HepG2 (cell line): ENCODE measurements around the gene PROCR.

Experiments
- ELF1 ChIP-seq: sonication (generic); formaldehyde crosslinking; IDR thresholded peaks from 2 replicates; pipeline ENCODE4 v1.4.0; 2020; ENCODE audit warnings: missing genetic modification reagents
- ETV6 ChIP-seq: sonication (generic); formaldehyde crosslinking; conservative IDR thresholded peaks from 2 replicates; pipeline ENCODE4 v1.4.0; 2020; ENCODE audit warnings: missing genetic modification reagents
- HNF4G ChIP-seq, 2 experiments: sonication (generic) in 1 of 2; formaldehyde crosslinking in 1 of 2; IDR thresholded peaks; 2 replicates each; pipeline versions ENCODE4 v1.4.0 to v1.6.1; 2011 to 2020; ENCODE audit warnings: borderline replicate concordance in 2 of 2, low read depth in 2 of 2, mild to moderate bottlenecking in 2 of 2, low read length in 1 of 2, missing genetic modification reagents in 1 of 2, moderate library complexity in 1 of 2
- MXI1 ChIP-seq: IDR thresholded peaks from 3 replicates; pipeline ENCODE4 v1.6.1; 2012; ENCODE audit warnings: low read depth, low read length, inconsistent platforms, borderline replicate concordance
- POLR2AphosphoS5 ChIP-seq: IDR thresholded peaks from 2 replicates; pipeline ENCODE4 v1.6.1; 2012; ENCODE audit warnings: low read depth, low read length
- SP1 ChIP-seq, 2 experiments: fragments of 450-650 bp in 1 of 2; sonication (generic) in 1 of 2; formaldehyde crosslinking in 1 of 2; IDR thresholded peaks; 2 replicates each; pipeline versions ENCODE4 v1.4.0 to v1.6.1; 2016 to 2020; ENCODE audit warnings: missing genetic modification reagents in 1 of 2
- ZNF121 ChIP-seq: sonication (generic); formaldehyde crosslinking; IDR thresholded peaks from 2 replicates; pipeline ENCODE4 v1.5.0; 2020; ENCODE audit warnings: mild to moderate bottlenecking, missing genetic modification reagents
- TF ChIP-seq, protein P1 (sequence below): sonication (generic); formaldehyde crosslinking; IDR thresholded peaks from 2 replicates; pipeline ENCODE4 v1.4.0; 2020; ENCODE audit warnings: missing genetic modification reagents
- TF ChIP-seq, protein P2 (sequence below): sonication (generic); formaldehyde crosslinking; IDR thresholded peaks from 2 replicates; pipeline ENCODE4 v1.5.0; 2020; ENCODE audit warnings: mild to moderate bottlenecking, missing genetic modification reagents, moderate library complexity
- TF ChIP-seq, protein P3 (sequence below): sonication (generic); formaldehyde crosslinking; IDR thresholded peaks from 2 replicates; pipeline ENCODE4 v1.4.0; 2020; ENCODE audit warnings: missing genetic modification reagents
- TF ChIP-seq, protein P4 (sequence below): sonication (generic); formaldehyde crosslinking; IDR thresholded peaks from 2 replicates; pipeline ENCODE4 v1.8.0; 2022; ENCODE audit warnings: missing genetic modification reagents, mild to moderate bottlenecking, moderate library complexity, borderline replicate concordance
- TF ChIP-seq, protein P5 (sequence below): sonication (generic); formaldehyde crosslinking; IDR thresholded peaks from 2 replicates; pipeline ENCODE4 v1.4.0; 2020; ENCODE audit warnings: missing genetic modification reagents

DNA sequence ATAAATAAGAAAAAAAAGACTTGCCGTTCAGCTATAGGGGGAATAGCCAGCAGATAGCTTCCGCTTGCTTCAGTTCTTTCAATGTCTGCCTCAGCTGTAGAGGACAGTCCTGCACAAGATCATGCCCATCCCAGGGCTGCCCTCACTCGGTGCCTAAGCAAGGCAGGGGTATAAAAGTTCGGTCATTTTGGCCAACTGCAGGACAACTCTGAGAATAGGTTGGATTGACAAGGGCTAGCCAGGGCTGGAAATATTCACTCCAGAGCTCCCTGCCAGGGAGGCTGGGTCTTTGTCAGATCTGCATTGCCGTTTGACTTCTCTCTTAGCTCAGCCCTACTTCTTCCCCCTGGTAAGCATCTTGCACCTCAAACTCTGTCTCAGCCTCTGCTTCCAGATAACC lies 8.4 kb downstream of the PROCR start:
- TF ChIP-seq, protein P1, sequence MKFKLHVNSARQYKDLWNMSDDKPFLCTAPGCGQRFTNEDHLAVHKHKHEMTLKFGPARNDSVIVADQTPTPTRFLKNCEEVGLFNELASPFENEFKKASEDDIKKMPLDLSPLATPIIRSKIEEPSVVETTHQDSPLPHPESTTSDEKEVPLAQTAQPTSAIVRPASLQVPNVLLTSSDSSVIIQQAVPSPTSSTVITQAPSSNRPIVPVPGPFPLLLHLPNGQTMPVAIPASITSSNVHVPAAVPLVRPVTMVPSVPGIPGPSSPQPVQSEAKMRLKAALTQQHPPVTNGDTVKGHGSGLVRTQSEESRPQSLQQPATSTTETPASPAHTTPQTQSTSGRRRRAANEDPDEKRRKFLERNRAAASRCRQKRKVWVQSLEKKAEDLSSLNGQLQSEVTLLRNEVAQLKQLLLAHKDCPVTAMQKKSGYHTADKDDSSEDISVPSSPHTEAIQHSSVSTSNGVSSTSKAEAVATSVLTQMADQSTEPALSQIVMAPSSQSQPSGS (CRISPR knock-in tag) = no peak
- TF ChIP-seq ETV6 (CRISPR knock-in tag) = no peak
- TF ChIP-seq, protein P2, sequence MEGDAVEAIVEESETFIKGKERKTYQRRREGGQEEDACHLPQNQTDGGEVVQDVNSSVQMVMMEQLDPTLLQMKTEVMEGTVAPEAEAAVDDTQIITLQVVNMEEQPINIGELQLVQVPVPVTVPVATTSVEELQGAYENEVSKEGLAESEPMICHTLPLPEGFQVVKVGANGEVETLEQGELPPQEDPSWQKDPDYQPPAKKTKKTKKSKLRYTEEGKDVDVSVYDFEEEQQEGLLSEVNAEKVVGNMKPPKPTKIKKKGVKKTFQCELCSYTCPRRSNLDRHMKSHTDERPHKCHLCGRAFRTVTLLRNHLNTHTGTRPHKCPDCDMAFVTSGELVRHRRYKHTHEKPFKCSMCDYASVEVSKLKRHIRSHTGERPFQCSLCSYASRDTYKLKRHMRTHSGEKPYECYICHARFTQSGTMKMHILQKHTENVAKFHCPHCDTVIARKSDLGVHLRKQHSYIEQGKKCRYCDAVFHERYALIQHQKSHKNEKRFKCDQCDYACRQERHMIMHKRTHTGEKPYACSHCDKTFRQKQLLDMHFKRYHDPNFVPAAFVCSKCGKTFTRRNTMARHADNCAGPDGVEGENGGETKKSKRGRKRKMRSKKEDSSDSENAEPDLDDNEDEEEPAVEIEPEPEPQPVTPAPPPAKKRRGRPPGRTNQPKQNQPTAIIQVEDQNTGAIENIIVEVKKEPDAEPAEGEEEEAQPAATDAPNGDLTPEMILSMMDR (CRISPR knock-in tag) = no peak
- TF ChIP-seq MXI1 = no peak
- TF ChIP-seq SP1 (IDR thresholded peaks at IDR 0.05) = no peak
- TF ChIP-seq SP1 (CRISPR knock-in tag; IDR thresholded peaks at IDR 0.05) = no peak
- TF ChIP-seq HNF4G (IDR thresholded peaks at IDR 0.05; ENCODE audit: borderline replicate concordance, low read depth, low read length) = no peak
- TF ChIP-seq HNF4G (CRISPR knock-in tag; IDR thresholded peaks at IDR 0.05; ENCODE audit: borderline replicate concordance, low read depth) = no peak
- TF ChIP-seq, protein P3, sequence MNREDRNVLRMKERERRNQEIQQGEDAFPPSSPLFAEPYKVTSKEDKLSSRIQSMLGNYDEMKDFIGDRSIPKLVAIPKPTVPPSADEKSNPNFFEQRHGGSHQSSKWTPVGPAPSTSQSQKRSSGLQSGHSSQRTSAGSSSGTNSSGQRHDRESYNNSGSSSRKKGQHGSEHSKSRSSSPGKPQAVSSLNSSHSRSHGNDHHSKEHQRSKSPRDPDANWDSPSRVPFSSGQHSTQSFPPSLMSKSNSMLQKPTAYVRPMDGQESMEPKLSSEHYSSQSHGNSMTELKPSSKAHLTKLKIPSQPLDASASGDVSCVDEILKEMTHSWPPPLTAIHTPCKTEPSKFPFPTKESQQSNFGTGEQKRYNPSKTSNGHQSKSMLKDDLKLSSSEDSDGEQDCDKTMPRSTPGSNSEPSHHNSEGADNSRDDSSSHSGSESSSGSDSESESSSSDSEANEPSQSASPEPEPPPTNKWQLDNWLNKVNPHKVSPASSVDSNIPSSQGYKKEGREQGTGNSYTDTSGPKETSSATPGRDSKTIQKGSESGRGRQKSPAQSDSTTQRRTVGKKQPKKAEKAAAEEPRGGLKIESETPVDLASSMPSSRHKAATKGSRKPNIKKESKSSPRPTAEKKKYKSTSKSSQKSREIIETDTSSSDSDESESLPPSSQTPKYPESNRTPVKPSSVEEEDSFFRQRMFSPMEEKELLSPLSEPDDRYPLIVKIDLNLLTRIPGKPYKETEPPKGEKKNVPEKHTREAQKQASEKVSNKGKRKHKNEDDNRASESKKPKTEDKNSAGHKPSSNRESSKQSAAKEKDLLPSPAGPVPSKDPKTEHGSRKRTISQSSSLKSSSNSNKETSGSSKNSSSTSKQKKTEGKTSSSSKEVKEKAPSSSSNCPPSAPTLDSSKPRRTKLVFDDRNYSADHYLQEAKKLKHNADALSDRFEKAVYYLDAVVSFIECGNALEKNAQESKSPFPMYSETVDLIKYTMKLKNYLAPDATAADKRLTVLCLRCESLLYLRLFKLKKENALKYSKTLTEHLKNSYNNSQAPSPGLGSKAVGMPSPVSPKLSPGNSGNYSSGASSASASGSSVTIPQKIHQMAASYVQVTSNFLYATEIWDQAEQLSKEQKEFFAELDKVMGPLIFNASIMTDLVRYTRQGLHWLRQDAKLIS (CRISPR knock-in tag) = no peak
- TF ChIP-seq POLR2AphosphoS5 = no peak
- TF ChIP-seq ELF1 (CRISPR knock-in tag) = no peak
- TF ChIP-seq ZNF121 = no peak
- TF ChIP-seq, protein P4, sequence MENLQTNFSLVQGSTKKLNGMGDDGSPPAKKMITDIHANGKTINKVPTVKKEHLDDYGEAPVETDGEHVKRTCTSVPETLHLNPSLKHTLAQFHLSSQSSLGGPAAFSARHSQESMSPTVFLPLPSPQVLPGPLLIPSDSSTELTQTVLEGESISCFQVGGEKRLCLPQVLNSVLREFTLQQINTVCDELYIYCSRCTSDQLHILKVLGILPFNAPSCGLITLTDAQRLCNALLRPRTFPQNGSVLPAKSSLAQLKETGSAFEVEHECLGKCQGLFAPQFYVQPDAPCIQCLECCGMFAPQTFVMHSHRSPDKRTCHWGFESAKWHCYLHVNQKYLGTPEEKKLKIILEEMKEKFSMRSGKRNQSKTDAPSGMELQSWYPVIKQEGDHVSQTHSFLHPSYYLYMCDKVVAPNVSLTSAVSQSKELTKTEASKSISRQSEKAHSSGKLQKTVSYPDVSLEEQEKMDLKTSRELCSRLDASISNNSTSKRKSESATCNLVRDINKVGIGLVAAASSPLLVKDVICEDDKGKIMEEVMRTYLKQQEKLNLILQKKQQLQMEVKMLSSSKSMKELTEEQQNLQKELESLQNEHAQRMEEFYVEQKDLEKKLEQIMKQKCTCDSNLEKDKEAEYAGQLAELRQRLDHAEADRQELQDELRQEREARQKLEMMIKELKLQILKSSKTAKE = no peak
- TF ChIP-seq, protein P5, sequence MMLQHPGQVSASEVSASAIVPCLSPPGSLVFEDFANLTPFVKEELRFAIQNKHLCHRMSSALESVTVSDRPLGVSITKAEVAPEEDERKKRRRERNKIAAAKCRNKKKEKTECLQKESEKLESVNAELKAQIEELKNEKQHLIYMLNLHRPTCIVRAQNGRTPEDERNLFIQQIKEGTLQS (CRISPR knock-in tag) = no peak
